SK-N-MC (cell line): ENCODE measurements around the gene SRRM2.

ENCODE experiments used
- EZH2 ChIP-seq: fragments of 200-600 bp; sonication (generic); IDR thresholded peaks from one replicate; pipeline ENCODE4 v1.6.1; 2017; ENCODE audit warnings: antibody characterized with exemption
- FOXP2 ChIP-seq: optimal IDR thresholded peaks from 2 replicates; pipeline ENCODE3; 2011; ENCODE audit warnings: mild to moderate bottlenecking, moderate library complexity; ENCODE audit not compliant: insufficient read depth; ENCODE audit errors: extremely low read length, control extremely low read depth
- POLR2AphosphoS5 ChIP-seq: IDR thresholded peaks from 2 replicates; pipeline ENCODE4 v1.6.1; 2012; ENCODE audit warnings: mild to moderate bottlenecking, low read depth, low read length, borderline replicate concordance

DNA sequence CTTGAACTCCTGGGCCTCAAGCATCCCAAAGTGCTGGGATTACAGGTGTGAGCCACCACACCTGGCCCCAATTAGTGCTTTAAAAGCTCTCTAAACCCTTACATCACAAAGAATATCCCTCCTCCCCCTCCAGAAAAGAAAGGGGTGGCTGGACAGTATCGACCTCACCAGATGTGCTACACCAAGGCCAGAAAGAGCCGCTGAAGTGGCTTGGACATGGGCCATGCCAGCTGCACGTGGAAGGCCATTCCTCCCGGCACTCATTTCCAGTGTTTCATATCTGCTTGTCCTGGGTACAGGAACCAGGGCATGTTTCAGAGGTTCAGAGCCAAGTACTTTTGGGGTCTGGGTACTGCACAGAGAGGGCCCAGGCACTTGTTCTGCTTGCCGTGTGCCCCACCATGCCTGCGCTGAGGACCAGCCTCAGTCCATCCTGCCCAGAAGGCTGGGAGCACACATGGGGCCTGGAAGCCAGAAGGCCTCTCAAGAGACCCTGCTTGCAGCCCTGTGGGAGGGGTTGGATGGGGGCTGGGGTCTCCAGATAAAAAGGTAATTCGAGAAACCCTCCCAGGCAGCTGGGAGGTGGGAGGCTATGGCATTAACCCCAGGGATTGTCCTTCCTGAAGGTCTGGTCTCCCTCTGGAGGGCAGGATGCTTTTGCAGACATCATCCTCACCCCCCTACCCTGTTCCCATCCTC lies 3.5 kb upstream of the SRRM2 start:
- TF ChIP-seq EZH2 (no peak), POLR2AphosphoS5 (no peak), FOXP2 (no peak)
